NCI-H1417 (cell line): ENCODE measurements around the gene JAML.
A peak's percentile ranks its signal among the peaks of the same experiment; 100 is the strongest.

ENCODE experiments used
- DNase-seq, 3 experiments: peaks; one replicate each; lab custom pipeline; 2025; lab: John Stamatoyannopoulos, UW

The JAML gene

GRCh38 chr11:118224511-118225188 lies at the start of gene JAML:
TSS of gene JAML (minus strand) at chr11:118225011. CDS start at chr11:118214866, 10,145 bp downstream.
- DNase-seq = no peak

GRCh38 chr11:118274186-118274585 lies 49.4 kb upstream of the JAML start:
- DNase-seq = no peak

GRCh38 chr11:118272001-118272400 lies 47.2 kb upstream of the JAML start:
- DNase-seq = no peak

- DNase-seq = peak; percentile 35 to 82 (median 65)
Measured at GRCh38 chr11:118267486-118267885, 42.7 kb upstream of the JAML start.

- DNase-seq = no peak
Measured at GRCh38 chr11:118265954-118266353, 41.1 kb upstream of the JAML start.

GRCh38 chr11:118264569-118265465 lies 40.0 kb upstream of the JAML start:
- no peak for DNase-seq

- peak in 1 of 3 experiments; percentile 42 for DNase-seq
Measured at GRCh38 chr11:118263695-118264568, 39.1 kb upstream of the JAML start, which contains the start of gene MPZL2. TSS of gene MPZL2 (minus strand) at chr11:118264297. CDS start at chr11:118264153, 144 bp downstream.

- no peak for DNase-seq
Measured at GRCh38 chr11:118263112-118263511, 38.3 kb upstream of the JAML start.

- no peak for DNase-seq
Measured at GRCh38 chr11:118260353-118260752, 35.5 kb upstream of the JAML start.

GRCh38 chr11:118259138-118259537 lies 34.3 kb upstream of the JAML start:
- no peak for DNase-seq

GRCh38 chr11:118258410-118258809 lies 33.6 kb upstream of the JAML start:
- DNase-seq = peak in 1 of 3 experiments; percentile 10

- no peak for DNase-seq
Measured at GRCh38 chr11:118252688-118253087, 27.9 kb upstream of the JAML start.

- DNase-seq = peak; percentile 97 to 99 (median 97)
Measured at GRCh38 chr11:118251858-118252652, 27.2 kb upstream of the JAML start, which contains the start of gene MPZL3. TSS of gene MPZL3 (minus strand) at chr11:118252365. CDS start at chr11:118252294, 71 bp downstream.

GRCh38 chr11:118247041-118247440 lies 22.2 kb upstream of the JAML start:
- DNase-seq = no peak

GRCh38 chr11:118245936-118246562 lies 21.2 kb upstream of the JAML start:
- DNase-seq = no peak

GRCh38 chr11:118243993-118244762 lies 19.4 kb upstream of the JAML start:
- DNase-seq = no peak

GRCh38 chr11:118243161-118243560 lies 18.4 kb upstream of the JAML start:
- no peak for DNase-seq

- no peak for DNase-seq
Measured at GRCh38 chr11:118241764-118242098, 16.9 kb upstream of the JAML start.

GRCh38 chr11:118240999-118241763 lies 16.4 kb upstream of the JAML start:
- no peak for DNase-seq
